ENCODE data around the gene BCL2L11. TPM values are rescaled to one million over a fixed set of nuclear protein-coding genes. Genes with fewer than 3 reads are reported as not detected.

The BCL2L11 gene
- total and polyA plus RNA-seq, 10 of the 15 experiments (the other 5 are each of a cell fraction or from before 2014, with no cell fraction given) = 0.29 to 10.1 (median 1.1) TPM

DNA sequence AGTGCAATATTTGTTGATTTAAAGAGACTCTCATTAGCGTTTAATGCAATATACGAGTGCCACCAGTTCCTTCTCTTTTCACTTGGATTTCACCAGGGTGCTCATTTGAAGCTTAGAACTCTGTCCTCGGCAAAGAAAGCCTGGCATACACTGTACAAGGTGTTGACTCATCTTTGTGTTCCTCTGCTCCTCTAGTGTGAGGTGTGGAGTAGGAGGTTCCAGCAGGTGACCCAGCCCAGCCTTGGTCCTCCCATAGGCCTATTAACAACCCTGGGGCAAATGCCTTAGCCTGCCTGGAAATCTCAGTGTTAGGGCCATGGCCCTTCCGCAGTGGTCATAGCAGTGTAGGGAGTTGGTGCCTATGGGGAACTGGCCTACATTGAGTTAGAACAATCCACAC, 20.1 kb downstream of the BCL2L11 start:
- in situ Hi-C loops (cut with MboI) (no loop called here), intact Hi-C loops (cut with micrococcal nuclease; ENCODE audit: unreplicated experiment) (no loop called here)
- RAD21 ChIA-PET (ENCODE audit: unreplicated experiment) = no interaction called here
- 83% methylated on average over 4 of the region's 4 CpGs for WGBS (ENCODE audit: insufficient coverage, insufficient replicate concordance, low lambda C conversion rate, missing lambda C conversion rate)
- Histone ChIP-seq H3K4me1 (ENCODE audit: control insufficient read depth, insufficient read depth, low read length) (peaks cover 6% of the 10 kb centered on the region), H3K27me3 (replicated peaks in 1 of 2; ENCODE audit: control insufficient read depth in 2 of 2, insufficient read depth in 2 of 2, low read length in 1 of 2) (no peaks in the 10 kb centered on the region; a peak in 2 of 4 replicates), H3K9ac (ENCODE audit: control insufficient read depth, insufficient read depth, low read length) (no peak overlapping the region), H3K4me2 (ENCODE audit: control insufficient read depth, insufficient read depth) (no peak overlapping the region), H2AFZ (ENCODE audit: control insufficient read depth, low read depth, low read length) (no peak overlapping the region), H3K36me3 (ENCODE audit: control insufficient read depth in 2 of 2, insufficient read depth in 2 of 2, low read length in 1 of 2) (peaks cover 0 to 10% of the 10 kb centered on the region in 2 experiments; a peak in 2 of 4 replicates), H3K4me3 (no peak overlapping the region), H3K79me2 (ENCODE audit: control insufficient read depth, insufficient read depth, low read length) (no peaks in the 10 kb centered on the region), H4K20me1 (ENCODE audit: control insufficient read depth, insufficient read depth) (peaks cover 9% of the 10 kb centered on the region), H3K27ac (ENCODE audit: control insufficient read depth, insufficient read depth) (no peak overlapping the region), H3K9me3 (replicated peaks; ENCODE audit: control insufficient read depth, insufficient read depth, low read length) (no peaks in the 10 kb centered on the region; the same call in 2 of the 3 replicates)
- POLR2A ChIA-PET = no interaction called here
- TF ChIP-seq BCL11A (IDR thresholded peaks at IDR 0.05; ENCODE audit: low read depth, low read length) = no peak
- TF ChIP-seq RELA (IDR thresholded peaks at IDR 0.05; ENCODE audit: borderline replicate concordance, partially characterized antibody) = no peak
- TF ChIP-seq, protein P1, sequence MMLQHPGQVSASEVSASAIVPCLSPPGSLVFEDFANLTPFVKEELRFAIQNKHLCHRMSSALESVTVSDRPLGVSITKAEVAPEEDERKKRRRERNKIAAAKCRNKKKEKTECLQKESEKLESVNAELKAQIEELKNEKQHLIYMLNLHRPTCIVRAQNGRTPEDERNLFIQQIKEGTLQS (IDR thresholded peaks at IDR 0.05; ENCODE audit: borderline replicate concordance, extremely low read depth, low read depth, low read length) = no peak
- TF ChIP-seq JUND (IDR thresholded peaks at IDR 0.05; ENCODE audit: low read depth, low read length) = no peak
- no peak for TF ChIP-seq SMARCA5 (IDR thresholded peaks at IDR 0.05)
- FAIRE-seq (no peak), DNase-seq (ENCODE audit: low read depth, low spot score) (no peak), ATAC-seq (no peak)
- CTCF ChIA-PET = no interaction called here
- BruUV-seq (replicated peaks) = no TSS peak
- SMC1A ChIA-PET (ENCODE audit: uncharacterized antibody, unreplicated experiment) = interaction anchor here (0.8 kb wide), 1 partner anchor 17 kb away, joined by 3 read pairs; no protein-coding TSS in a partner anchor

DNA sequence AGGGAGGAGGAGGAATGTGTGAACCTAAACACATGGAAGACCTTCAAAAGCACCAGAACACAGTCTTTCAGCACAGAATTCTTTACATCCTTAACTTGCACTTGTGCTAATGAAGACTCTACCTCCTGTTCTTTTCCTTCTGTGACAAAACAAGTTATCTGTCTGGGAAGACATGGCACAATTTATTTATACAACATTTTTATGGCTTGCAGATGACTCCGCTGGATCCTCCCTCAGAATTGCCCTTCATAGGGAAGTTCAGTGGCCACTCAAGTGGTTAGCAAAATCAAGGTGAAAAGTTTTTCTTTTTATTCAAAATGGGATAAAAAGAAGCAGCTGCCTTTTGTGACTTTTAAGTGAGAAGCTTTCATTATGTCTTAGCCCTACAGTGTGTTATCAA, 21.4 kb downstream of the BCL2L11 start:
- no peak overlapping the region for H3K27ac ChIP-seq (ENCODE audit: control insufficient read depth, insufficient read depth)
- H3K4me3 ChIP-seq = no peak overlapping the region
- peaks cover 5% of the 10 kb centered on the region for H4K20me1 ChIP-seq (ENCODE audit: control insufficient read depth, insufficient read depth)
- no peaks in the 10 kb centered on the region for H3K79me2 ChIP-seq (ENCODE audit: control insufficient read depth, insufficient read depth, low read length)
- 88% methylated on average over 1 of the region's 1 CpG for WGBS (ENCODE audit: insufficient coverage, insufficient replicate concordance, low lambda C conversion rate, missing lambda C conversion rate)
- DNase-seq (ENCODE audit: low read depth, low spot score) (no peak), ATAC-seq (no peak), FAIRE-seq (no peak)
- POLR2A ChIA-PET = interaction anchor here (1.0 kb wide), 1 partner anchor 17 kb away, joined by 3 read pairs; no protein-coding TSS in a partner anchor
- H3K4me2 ChIP-seq (ENCODE audit: control insufficient read depth, insufficient read depth) = no peak overlapping the region
- no peaks in the 10 kb centered on the region; a peak in 2 of 4 replicates for H3K27me3 ChIP-seq (replicated peaks in 1 of 2; ENCODE audit: control insufficient read depth in 2 of 2, insufficient read depth in 2 of 2, low read length in 1 of 2)
- in situ Hi-C loops (cut with MboI) (no loop called here), intact Hi-C loops (cut with micrococcal nuclease; ENCODE audit: unreplicated experiment) (no loop called here)
- H3K9ac ChIP-seq (ENCODE audit: control insufficient read depth, insufficient read depth, low read length) = no peak overlapping the region
- BruUV-seq (replicated peaks) = no TSS peak
- no peak overlapping the region for H2AFZ ChIP-seq (ENCODE audit: control insufficient read depth, low read depth, low read length)
- SMC1A ChIA-PET (ENCODE audit: uncharacterized antibody, unreplicated experiment) = interaction anchor here (1.0 to 1.5 kb wide), 3 partner anchors 15 to 43 kb away, joined by 4 to 6 read pairs (median 5); no protein-coding TSS in a partner anchor
- CTCF ChIA-PET = interaction anchor here (1.2 to 1.3 kb wide), 3 partner anchors 9 to 27 kb away, joined by 3 to 4 read pairs (median 3); no protein-coding TSS in a partner anchor
- peaks cover 5% of the 10 kb centered on the region; the same call in 2 of the 3 replicates for H3K9me3 ChIP-seq (replicated peaks; ENCODE audit: control insufficient read depth, insufficient read depth, low read length)
- RAD21 ChIA-PET (ENCODE audit: unreplicated experiment) = interaction anchor here (1.1 to 1.2 kb wide), 2 partner anchors 15 to 16 kb away, joined by 3 read pairs; no protein-coding TSS in a partner anchor
- H3K36me3 ChIP-seq (ENCODE audit: control insufficient read depth in 2 of 2, insufficient read depth in 2 of 2, low read length in 1 of 2) = peaks cover 0 to 7% of the 10 kb centered on the region in 2 experiments; a peak in 2 of 4 replicates
- peaks cover 6% of the 10 kb centered on the region for H3K4me1 ChIP-seq (ENCODE audit: control insufficient read depth, insufficient read depth, low read length)
- TF ChIP-seq HDAC2 (IDR thresholded peaks at IDR 0.05) (no peak), SMAD1 (IDR thresholded peaks at IDR 0.05; ENCODE audit: low read depth, partially characterized antibody) (no peak), RELA (IDR thresholded peaks at IDR 0.05; ENCODE audit: borderline replicate concordance, partially characterized antibody) (no peak), POU2F2 (IDR thresholded peaks at IDR 0.05; ENCODE audit: borderline replicate concordance, low read depth, low read length) (no peak), KAT2A (conservative IDR thresholded peaks at IDR 0.05; ENCODE audit: control insufficient read depth, low read depth, low read length) (no peak), ZNF384 (IDR thresholded peaks at IDR 0.05; ENCODE audit: borderline replicate concordance, low read depth, low read length) (no peak), SIN3A (IDR thresholded peaks at IDR 0.05; ENCODE audit: low read depth, low read length) (no peak), SMARCA5 (IDR thresholded peaks at IDR 0.05) (no peak), NFYB (IDR thresholded peaks at IDR 0.05; ENCODE audit: insufficient read depth, low read depth, low read length) (no peak), SP1 (IDR thresholded peaks at IDR 0.05; ENCODE audit: low read depth, low read length) (no peak), BHLHE40 (IDR thresholded peaks at IDR 0.05; ENCODE audit: borderline replicate concordance in 1 of 2, low read depth in 2 of 2, low read length in 1 of 2) (no peak), EP300 (IDR thresholded peaks at IDR 0.05; ENCODE audit: borderline replicate concordance in 1 of 2, control insufficient read depth in 1 of 2, low read depth in 2 of 2, low read length in 2 of 2) (no peak), SRF (IDR thresholded peaks at IDR 0.05; ENCODE audit: low read depth in 2 of 2, low read length in 2 of 2) (no peak), CEBPB (IDR thresholded peaks at IDR 0.05; ENCODE audit: borderline replicate concordance in 1 of 2, low read depth in 2 of 2, low read length in 2 of 2) (no peak), BMI1 (IDR thresholded peaks at IDR 0.05; ENCODE audit: borderline replicate concordance) (no peak)

Measured in GM12878 (cell line).